HepG2 (cell line): Measurements from ENCODE around the gene CACTIN. TPM values are rescaled to one million over a fixed set of nuclear protein-coding genes. Genes with fewer than 3 reads are reported as not detected.

Experiments
- ATAC-seq: fragments of 200-7000 bp; cut with Tn5 transposase; 3 replicates; pipeline ENCODE4 v1.9.1; 2020; ENCODE audit warnings: mild to moderate bottlenecking, moderate library complexity
- BruUV-seq: library from RNA; stranded (reverse); fragments of 400-500 nt; replicated peaks from 2 replicates; lab custom pipeline; 2021; lab: Mats Ljungman, UMichigan
- CTCF ChIA-PET: fragments of 300-600 bp; formaldehyde crosslinking; extraction: SDS; loops from one replicate; lab custom pipeline; 2021; ENCODE audit warnings: low total read pairs, inconsistent platforms, low intra/inter-chr PET ratio; lab: Yijun Ruan, JAX
- POLR2A ChIA-PET: fragments of 350-600 bp; sonication (Branson Sonifier 250); formaldehyde crosslinking; loops from one replicate; lab custom pipeline; 2020; ENCODE audit warnings: antibody characterized with exemption, inconsistent platforms; lab: Yijun Ruan, JAX
- DNase-seq: peaks from one replicate; pipeline ENCODE4 v3.0.0-alpha.2; 2015; ENCODE audit warnings: low spot score
- FAIRE-seq: peaks from 3 replicates; lab custom pipeline; 2011; peaks lifted over from hg19 to GRCh38; lab: Jason Lieb, UNC
- H2AFZ ChIP-seq: one replicate; pipeline ENCODE4 v1.6.1; 2011; ENCODE audit warnings: low read length, inconsistent platforms
- H3K27ac ChIP-seq: fragments of 300-600 bp; 3 replicates; pipeline ENCODE4 v1.8.0; 2011; ENCODE audit warnings: mixed run types, mild to moderate bottlenecking, mixed read lengths, low read length, inconsistent platforms; ENCODE audit not compliant: insufficient read depth; ENCODE audit errors: extremely low read length
- H3K27me3 ChIP-seq, 2 experiments: fragments of 200-600 bp in 1 of 2; 2 replicates in 1 of 2; 3 replicates in 1 of 2; pipeline versions ENCODE4 v1.6.0 to v1.8.0; 2011; ENCODE audit warnings: low read length in 2 of 2, mild to moderate bottlenecking in 2 of 2, moderate library complexity in 2 of 2, inconsistent platforms in 1 of 2; ENCODE audit not compliant: insufficient read depth in 2 of 2, control insufficient read depth in 1 of 2
- H3K36me3 ChIP-seq, 2 experiments: fragments of 200-600 bp in 1 of 2; replicated peaks in 1 of 2; 2 replicates in 1 of 2; 3 replicates in 1 of 2; pipeline versions ENCODE4 v1.5.1 to v1.8.0; 2011; ENCODE audit warnings: low read length in 2 of 2, inconsistent platforms in 1 of 2; ENCODE audit not compliant: insufficient read depth in 2 of 2, control insufficient read depth in 1 of 2
- H3K4me1 ChIP-seq: 2 replicates; pipeline ENCODE4 v1.5.1; 2012; ENCODE audit warnings: low read length, inconsistent platforms; ENCODE audit not compliant: insufficient read depth
- H3K4me2 ChIP-seq: 2 replicates; pipeline ENCODE4 v1.6.0; 2011; ENCODE audit warnings: low read depth, low read length, inconsistent platforms
- H3K4me3 ChIP-seq, 3 experiments: fragments of 200-600 bp in 1 of 3; sonication (generic), shearing (Covaris generic) in 1 of 3; replicated peaks in 1 of 3; 2 replicates each; pipeline ENCODE4 v1.5.1; 2011 to 2016; ENCODE audit warnings: low read length in 3 of 3, inconsistent platforms in 2 of 3, low read depth in 2 of 3, mild to moderate bottlenecking in 2 of 3, control low read depth in 1 of 3, mixed read lengths in 1 of 3; ENCODE audit not compliant: insufficient read depth in 1 of 3
- H3K79me2 ChIP-seq: one replicate; pipeline ENCODE4 v1.6.1; 2011; ENCODE audit warnings: low read length, inconsistent platforms; ENCODE audit not compliant: insufficient read depth
- H3K9ac ChIP-seq: 2 replicates; pipeline ENCODE4 v1.6.0; 2011; ENCODE audit warnings: mild to moderate bottlenecking, low read depth, low read length, inconsistent platforms; ENCODE audit not compliant: insufficient read depth
- H3K9me3 ChIP-seq: 2 replicates; pipeline ENCODE4 v1.5.1; 2012; ENCODE audit warnings: mild to moderate bottlenecking, low read length
- H4K20me1 ChIP-seq: 2 replicates; pipeline ENCODE4 v1.6.0; 2011; ENCODE audit warnings: inconsistent platforms, mild to moderate bottlenecking, low read length, moderate library complexity; ENCODE audit not compliant: insufficient read depth
- GABPB1 ChIP-seq: IDR thresholded peaks from 2 replicates; pipeline ENCODE4 v1.6.1; 2016; ENCODE audit warnings: mild to moderate bottlenecking, missing genetic modification reagents, moderate library complexity, missing compliant biosample characterization
- POGZ ChIP-seq: sonication (generic); formaldehyde crosslinking; IDR thresholded peaks from 2 replicates; pipeline ENCODE4 v1.4.0; 2020; ENCODE audit warnings: mild to moderate bottlenecking, missing genetic modification reagents
- ZBTB33 ChIP-seq: sonication (generic); formaldehyde crosslinking; IDR thresholded peaks from 2 replicates; pipeline ENCODE4 v1.4.0; 2020; ENCODE audit warnings: missing genetic modification reagents
- ZMYM3 ChIP-seq: sonication (generic); formaldehyde crosslinking; IDR thresholded peaks from 2 replicates; pipeline ENCODE4 v1.5.1; 2020; ENCODE audit warnings: mild to moderate bottlenecking, missing genetic modification reagents
- ZNF768 ChIP-seq: sonication (generic); formaldehyde crosslinking; IDR thresholded peaks from 2 replicates; pipeline ENCODE4 v1.4.0; 2020; ENCODE audit warnings: missing genetic modification reagents
- WGBS: methylation state at CpG from one replicate; pipeline ENCODE4 v1.1.6; 2017; ENCODE audit warnings: low lambda C conversion rate; 5-methylcytosine and 5-hydroxymethylcytosine counted together
- in situ Hi-C: cut with HindIII; loops from 2 replicates; pipeline ENCODE4 v1.10.0; 2017; ENCODE audit warnings: low pct_unique_long_range_greater_than_20kb; ENCODE audit not compliant: extremely low pct_ligation_motif_present
- intact Hi-C: fragments of 100-400 bp; cut with micrococcal nuclease; formaldehyde crosslinking; loops from one replicate; pipeline ENCODE4 v1.10.0; 2022; ENCODE audit not compliant: unreplicated experiment
- polyA plus RNA-seq, 8 experiments: library from polyadenylated mRNA; depleted of rRNA in 3 of 8; stranded (reverse) in 7 of 8; unstranded in 1 of 8; fragments of >200 nt; fragmentation: Illumina TruSeq in 4 of 8; extraction: Trizol in 4 of 8; gene quantifications; 2 replicates each; pipeline versions ENCODE4 v1.2.1 to v1.2.3, GENCODE V29; 2011 to 2016; ENCODE audit warnings: low read depth in 4 of 8, missing spikeins in 1 of 8, mixed read lengths in 1 of 8; ENCODE audit not compliant: insufficient read depth in 1 of 8
- total RNA-seq, 5 experiments: library from RNA; depleted of rRNA; stranded (reverse); fragments of >200 nt; fragmentation: Illumina TruSeq; extraction: Trizol; gene quantifications; 2 replicates each; pipeline ENCODE4 v1.2.3, GENCODE V29; 2016; ENCODE audit warnings: low read depth in 1 of 5

Gene CACTIN
- total and polyA plus RNA-seq, 2 of the 13 experiments (the other 11 are each of a cell fraction or from before 2014, with no cell fraction given) = 10.0 to 16.6 TPM

GRCh38 chr19:3667037-3667638, 40.5 kb upstream of the CACTIN start:
- in situ Hi-C loops = no loop called here
- POLR2A ChIA-PET = no interaction called here

More at GRCh38 chr19:3667037-3667638, 40.5 kb upstream of the CACTIN start:
- Histone ChIP-seq H3K79me2 (no peaks in the 10 kb centered on the region), H2AFZ (no peak overlapping the region), H3K27me3 (no peaks in the 10 kb centered on the region)
- CTCF ChIA-PET = no interaction called here
- intact Hi-C loops = loop anchor here (5.0 kb wide), 1 partner anchor 35 kb away; the partner anchor contains the start of gene PIP5K1C
- TF ChIP-seq GABPB1 (CRISPR knock-in tag) (no peak), POGZ (CRISPR knock-in tag) (no peak), ZMYM3 (0 out of 2 replicates have a peak, but pooled peaks have one; percentile 15), ZBTB33 (CRISPR knock-in tag) (peak; percentile 38; the same call in 1 of the 2 replicates), ZNF768 (peak; percentile 94)
- TF ChIP-seq, all 625 proteins: peak for 3
- Histone ChIP-seq H3K4me3 (no peak overlapping the region), H4K20me1 (no peaks in the 10 kb centered on the region), H3K27ac (no peak overlapping the region), H3K4me2 (no peak overlapping the region), H3K9ac (no peak overlapping the region), H3K9me3 (no peaks in the 10 kb centered on the region), H3K4me1 (peaks cover 21% of the 10 kb centered on the region), H3K36me3 (peaks cover 0 to 16% of the 10 kb centered on the region in 2 experiments; a peak in 4 of 5 replicates)
- BruUV-seq = no TSS peak
- FAIRE-seq (no peak), ATAC-seq (no peak), DNase-seq (no peak)
- WGBS = 95% methylated on average over 15 of the region's 18 CpGs
